Activated CD4-positive, alpha-beta T cell treated with anti-CD3 and anti-CD28 coated beads, Interleukin-2, Interleukin-6, amounts not matched to agents 100 ng/mL and 50 ng/mL, durations not matched to agents 16 hours and 8 hours (primary cell): ENCODE data around the gene TMEM219.
A peak's percentile ranks its signal among the peaks of the same experiment; 100 is the strongest.

Source experiments
- DNase-seq: peaks from one replicate; pipeline ENCODE4 v3.0.0-alpha.2; 2020

TMEM219 gene

GRCh38 chr16:29983420-29984136 is 21.7 kb downstream of the TMEM219 start:
- DNase-seq: no peak

- DNase-seq: no peak
These were observed 22.4 kb downstream of the TMEM219 start for GRCh38 chr16:29984137-29984763.

GRCh38 chr16:29984764-29985147 is 22.9 kb downstream of the TMEM219 start:
- no peak for DNase-seq

GRCh38 chr16:29985271-29985811 is 23.5 kb downstream of the TMEM219 start:
- DNase-seq: no peak

GRCh38 chr16:29986231-29986630 is 24.4 kb downstream of the TMEM219 start:
- no peak for DNase-seq

GRCh38 chr16:29986931-29987330 is 25.1 kb downstream of the TMEM219 start:
- DNase-seq: no peak

- DNase-seq: no peak
These were observed 25.6 kb downstream of the TMEM219 start for GRCh38 chr16:29987371-29988085.

GRCh38 chr16:29988346-29989075 is 26.6 kb downstream of the TMEM219 start:
- no peak for DNase-seq

GRCh38 chr16:29989111-29989858 is 27.4 kb downstream of the TMEM219 start:
- no peak for DNase-seq

GRCh38 chr16:29990034-29990433 is 28.2 kb downstream of the TMEM219 start:
- DNase-seq: no peak

- no peak for DNase-seq
These were observed 29.1 kb downstream of the TMEM219 start for GRCh38 chr16:29990883-29991570.

- no peak for DNase-seq
These were observed 29.7 kb downstream of the TMEM219 start for GRCh38 chr16:29991571-29991904.

- DNase-seq: no peak
These were observed 30.6 kb downstream of the TMEM219 start for GRCh38 chr16:29992344-29992967.

GRCh38 chr16:29993191-29993902 is 31.5 kb downstream of the TMEM219 start:
- DNase-seq: no peak

GRCh38 chr16:29993903-29994599 is 32.2 kb downstream of the TMEM219 start:
- no peak for DNase-seq

- DNase-seq: peak; percentile 83
These were observed 32.9 kb downstream of the TMEM219 start for GRCh38 chr16:29994600-29995323.

GRCh38 chr16:29995324-29995910 is 33.5 kb downstream of the TMEM219 start, which contains the start of gene HIRIP3:
TSS of gene HIRIP3 (minus strand) at chr16:29995617. CDS start at chr16:29995605, 12 bp downstream.
- peak; percentile 93 for DNase-seq

- peak; percentile 100 for DNase-seq
These were observed 34.3 kb downstream of the TMEM219 start, which contains the start of gene INO80E for GRCh38 chr16:29995911-29996765. TSS of gene INO80E (plus strand) at chr16:29996241. CDS start at chr16:29996311, 70 bp downstream.
